Panc1 (cell line): ENCODE measurements around the gene SEC14L2. TPM values are rescaled to one million over a fixed set of nuclear protein-coding genes. Genes with fewer than 3 reads are reported as not detected.

Experiments
- ATAC-seq: fragments of 200-7000 bp; cut with Tn5 transposase; 2 replicates; pipeline ENCODE4 v1.9.1; 2020; ENCODE audit warnings: mild to moderate bottlenecking, moderate library complexity
- BruUV-seq: library from RNA; stranded (reverse); fragments of 400-500 nt; replicated peaks from 2 replicates; lab custom pipeline; 2021; lab: Mats Ljungman, UMichigan
- CTCF ChIA-PET: fragments of 300-600 bp; sonication (Branson Sonifier 250); formaldehyde crosslinking; loops from one replicate; lab custom pipeline; 2022; ENCODE audit warnings: antibody characterized with exemption; lab: Charles Lee
- POLR2A ChIA-PET: fragments of 300-600 bp; sonication (Branson Sonifier 250); formaldehyde crosslinking; loops from one replicate; lab custom pipeline; 2022; ENCODE audit warnings: antibody characterized with exemption; lab: Charles Lee
- DNase-seq: peaks from one replicate; pipeline ENCODE4 v3.0.0-alpha.2; 2010; ENCODE audit warnings: low read depth, low spot score
- H3K27ac ChIP-seq: 2 replicates; pipeline ENCODE4 v1.5.1; 2011; ENCODE audit warnings: mild to moderate bottlenecking, low read length, inconsistent platforms
- H3K27me3 ChIP-seq: fragments of 200-500 bp; sonication (Bioruptor generic); 2 replicates; pipeline ENCODE4 v1.6.0; 2014; ENCODE audit warnings: low read length, inconsistent platforms; ENCODE audit not compliant: control insufficient read depth, insufficient read depth
- H3K36me3 ChIP-seq: fragments of 200-500 bp; sonication (Bioruptor generic); 2 replicates; pipeline ENCODE4 v1.5.1; 2014; ENCODE audit warnings: inconsistent platforms, mild to moderate bottlenecking, low read length, moderate library complexity; ENCODE audit not compliant: control insufficient read depth, insufficient read depth
- H3K4me1 ChIP-seq: 2 replicates; pipeline ENCODE4 v1.5.1; 2011; ENCODE audit warnings: inconsistent platforms, mild to moderate bottlenecking, low read length, moderate library complexity; ENCODE audit not compliant: control insufficient read depth, insufficient read depth
- H3K4me3 ChIP-seq, 2 experiments: 2 replicates each; pipeline ENCODE4 v1.5.1; 2011 to 2012; ENCODE audit warnings: low read depth in 2 of 2, low read length in 2 of 2, mild to moderate bottlenecking in 2 of 2, inconsistent platforms in 1 of 2, moderate library complexity in 1 of 2
- H3K9me3 ChIP-seq: fragments of 200-500 bp; sonication (Bioruptor generic); 2 replicates; pipeline ENCODE4 v1.5.1; 2014; ENCODE audit warnings: low read depth, mild to moderate bottlenecking, inconsistent platforms, low read length, moderate library complexity; ENCODE audit not compliant: control insufficient read depth, insufficient read depth
- POLR2AphosphoS5 ChIP-seq: IDR thresholded peaks from 2 replicates; pipeline ENCODE4 v1.6.1; 2012; ENCODE audit warnings: mild to moderate bottlenecking, low read depth, low read length, moderate library complexity
- SIN3A ChIP-seq: IDR thresholded peaks from 2 replicates; pipeline ENCODE4 v1.6.1; 2012; ENCODE audit warnings: low read depth, mild to moderate bottlenecking, low read length, moderate library complexity, borderline replicate concordance; ENCODE audit not compliant: insufficient read depth
- TCF7L2 ChIP-seq: IDR thresholded peaks from 2 replicates; pipeline ENCODE4 v1.6.1; 2011; ENCODE audit warnings: mild to moderate bottlenecking, low read depth, low read length, inconsistent platforms
- in situ Hi-C: cut with HindIII; loops from 2 replicates; pipeline ENCODE4 v1.10.0; 2016; ENCODE audit warnings: low sequenced_read_pairs, low pct_unique_long_range_greater_than_20kb
- intact Hi-C: fragments of 100-400 bp; cut with micrococcal nuclease; formaldehyde crosslinking; loops from one replicate; pipeline ENCODE4 v1.10.0; 2022; ENCODE audit not compliant: unreplicated experiment
- total RNA-seq: library from RNA; stranded (reverse); gene quantifications from one replicate; pipeline ENCODE4 v1.2.1, GENCODE V29; 2021; ENCODE audit not compliant: unreplicated experiment
- TF ChIP-seq, protein P1 (sequence below): fragments of 450-650 bp; IDR thresholded peaks from 2 replicates; pipeline ENCODE4 v1.5.1; 2017; ENCODE audit warnings: mild to moderate bottlenecking
- TF ChIP-seq, protein P2 (sequence below), 2 experiments: IDR thresholded peaks; 2 replicates each; pipeline ENCODE4 v1.6.1; 2011 to 2012; ENCODE audit warnings: low read depth in 2 of 2, control low read depth in 1 of 2, low read length in 1 of 2, mild to moderate bottlenecking in 1 of 2, moderate library complexity in 1 of 2; ENCODE audit not compliant: insufficient read depth in 1 of 2

The SEC14L2 gene
- total RNA-seq, 1 experiment from 2014 or later, result 10.7 TPM

GRCh38 chr22:30348404-30348803 lies 48.4 kb upstream of the SEC14L2 start:
- Histone ChIP-seq H3K27me3 (no peaks in the 10 kb centered on the region), H3K4me1 (no peaks in the 10 kb centered on the region), H3K36me3 (peaks cover 29% of the 10 kb centered on the region), H3K4me3 (no peak overlapping the region), H3K27ac (no peak overlapping the region), H3K9me3 (no peaks in the 10 kb centered on the region)
- BruUV-seq, result no TSS peak
- ChIA-PET POLR2A (interaction anchor here (0.6 kb wide), 1 partner anchor 102 kb away, joined by 3 read pairs; the partner anchor contains the start of gene LIF), CTCF (interaction anchor here (0.5 kb wide), 1 partner anchor 134 kb away, joined by 4 read pairs; no protein-coding TSS in a partner anchor)
- in situ Hi-C loops, result no loop called here
- ATAC-seq (no peak), DNase-seq (no peak)
- TF ChIP-seq SIN3A, result no peak
- TF ChIP-seq, protein P1, sequence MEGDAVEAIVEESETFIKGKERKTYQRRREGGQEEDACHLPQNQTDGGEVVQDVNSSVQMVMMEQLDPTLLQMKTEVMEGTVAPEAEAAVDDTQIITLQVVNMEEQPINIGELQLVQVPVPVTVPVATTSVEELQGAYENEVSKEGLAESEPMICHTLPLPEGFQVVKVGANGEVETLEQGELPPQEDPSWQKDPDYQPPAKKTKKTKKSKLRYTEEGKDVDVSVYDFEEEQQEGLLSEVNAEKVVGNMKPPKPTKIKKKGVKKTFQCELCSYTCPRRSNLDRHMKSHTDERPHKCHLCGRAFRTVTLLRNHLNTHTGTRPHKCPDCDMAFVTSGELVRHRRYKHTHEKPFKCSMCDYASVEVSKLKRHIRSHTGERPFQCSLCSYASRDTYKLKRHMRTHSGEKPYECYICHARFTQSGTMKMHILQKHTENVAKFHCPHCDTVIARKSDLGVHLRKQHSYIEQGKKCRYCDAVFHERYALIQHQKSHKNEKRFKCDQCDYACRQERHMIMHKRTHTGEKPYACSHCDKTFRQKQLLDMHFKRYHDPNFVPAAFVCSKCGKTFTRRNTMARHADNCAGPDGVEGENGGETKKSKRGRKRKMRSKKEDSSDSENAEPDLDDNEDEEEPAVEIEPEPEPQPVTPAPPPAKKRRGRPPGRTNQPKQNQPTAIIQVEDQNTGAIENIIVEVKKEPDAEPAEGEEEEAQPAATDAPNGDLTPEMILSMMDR, result no peak
- no peak for TF ChIP-seq POLR2AphosphoS5
- TF ChIP-seq, protein P2, sequence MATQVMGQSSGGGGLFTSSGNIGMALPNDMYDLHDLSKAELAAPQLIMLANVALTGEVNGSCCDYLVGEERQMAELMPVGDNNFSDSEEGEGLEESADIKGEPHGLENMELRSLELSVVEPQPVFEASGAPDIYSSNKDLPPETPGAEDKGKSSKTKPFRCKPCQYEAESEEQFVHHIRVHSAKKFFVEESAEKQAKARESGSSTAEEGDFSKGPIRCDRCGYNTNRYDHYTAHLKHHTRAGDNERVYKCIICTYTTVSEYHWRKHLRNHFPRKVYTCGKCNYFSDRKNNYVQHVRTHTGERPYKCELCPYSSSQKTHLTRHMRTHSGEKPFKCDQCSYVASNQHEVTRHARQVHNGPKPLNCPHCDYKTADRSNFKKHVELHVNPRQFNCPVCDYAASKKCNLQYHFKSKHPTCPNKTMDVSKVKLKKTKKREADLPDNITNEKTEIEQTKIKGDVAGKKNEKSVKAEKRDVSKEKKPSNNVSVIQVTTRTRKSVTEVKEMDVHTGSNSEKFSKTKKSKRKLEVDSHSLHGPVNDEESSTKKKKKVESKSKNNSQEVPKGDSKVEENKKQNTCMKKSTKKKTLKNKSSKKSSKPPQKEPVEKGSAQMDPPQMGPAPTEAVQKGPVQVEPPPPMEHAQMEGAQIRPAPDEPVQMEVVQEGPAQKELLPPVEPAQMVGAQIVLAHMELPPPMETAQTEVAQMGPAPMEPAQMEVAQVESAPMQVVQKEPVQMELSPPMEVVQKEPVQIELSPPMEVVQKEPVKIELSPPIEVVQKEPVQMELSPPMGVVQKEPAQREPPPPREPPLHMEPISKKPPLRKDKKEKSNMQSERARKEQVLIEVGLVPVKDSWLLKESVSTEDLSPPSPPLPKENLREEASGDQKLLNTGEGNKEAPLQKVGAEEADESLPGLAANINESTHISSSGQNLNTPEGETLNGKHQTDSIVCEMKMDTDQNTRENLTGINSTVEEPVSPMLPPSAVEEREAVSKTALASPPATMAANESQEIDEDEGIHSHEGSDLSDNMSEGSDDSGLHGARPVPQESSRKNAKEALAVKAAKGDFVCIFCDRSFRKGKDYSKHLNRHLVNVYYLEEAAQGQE (IDR thresholded peaks at IDR 0.05; ENCODE audit: insufficient read depth in 1 of 2, low read depth in 2 of 2, low read length in 1 of 2), result no peak
- no peak for TF ChIP-seq TCF7L2
- intact Hi-C loops, result no loop called here

DNA sequence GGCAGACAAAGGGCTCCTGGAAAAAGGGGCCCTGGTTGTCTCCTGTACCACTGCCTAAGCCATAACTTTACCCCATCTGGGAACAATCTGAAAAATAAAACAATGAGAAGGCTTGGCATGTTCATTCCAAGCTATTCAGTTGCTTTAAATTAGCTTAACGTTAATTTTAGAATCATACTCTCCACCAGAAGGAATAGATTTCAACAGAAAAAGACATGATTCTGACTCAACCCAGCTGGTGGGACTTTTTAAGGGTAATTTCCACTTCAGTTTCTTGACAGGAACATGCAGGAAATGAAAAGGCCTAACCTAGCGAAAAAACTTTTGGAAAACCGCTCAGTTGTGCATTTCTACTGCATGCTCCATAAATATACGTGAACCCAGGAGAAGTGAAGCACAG lies 48.0 kb upstream of the SEC14L2 start:
- Histone ChIP-seq H3K27me3 (no peaks in the 10 kb centered on the region), H3K27ac (no peak overlapping the region), H3K9me3 (no peaks in the 10 kb centered on the region), H3K36me3 (peaks cover 25% of the 10 kb centered on the region), H3K4me1 (no peaks in the 10 kb centered on the region), H3K4me3 (no peak overlapping the region)
- in situ Hi-C loops, result no loop called here
- POLR2A ChIA-PET, result interaction anchor here (0.6 kb wide), 2 partner anchors 40 to 102 kb away, joined by 3 read pairs; partner anchors contain the start of gene LIF
- no peak for DNase-seq
- CTCF ChIA-PET, result no interaction called here
- BruUV-seq, result no TSS peak
- intact Hi-C loops, result no loop called here
- no peak for ATAC-seq
- TF ChIP-seq TCF7L2, result no peak
- TF ChIP-seq POLR2AphosphoS5, result no peak
- no peak for TF ChIP-seq SIN3A
- TF ChIP-seq, protein P2 (IDR thresholded peaks at IDR 0.05; ENCODE audit: insufficient read depth in 1 of 2, low read depth in 2 of 2, low read length in 1 of 2), result no peak
- TF ChIP-seq, protein P1, result no peak
